Esophagus squamous epithelium (tissue), 5 donors: ENCODE measurements around the gene ZFP69B. TPM values are rescaled to one million over a fixed set of nuclear protein-coding genes. Genes with fewer than 3 reads are reported as not detected.

Experiments
- DNase-seq: peaks from one replicate; lab custom pipeline; 2025; lab: John Stamatoyannopoulos, UW
- H3K27ac ChIP-seq, 4 donors: fragments of 200-600 bp; sonication (generic); one replicate each; pipeline ENCODE4 v1.5.1; 2016 to 2019; ENCODE audit warnings: mild to moderate bottlenecking in 1 of 4
- H3K27me3 ChIP-seq, 4 donors: fragments of 200-600 bp; sonication (generic); 1 replicate in 3 of 4; 2 replicates in 1 of 4; pipeline versions ENCODE4 v1.5.1 to v1.6.0; 2017 to 2021; ENCODE audit warnings: antibody characterized with exemption in 1 of 4
- H3K36me3 ChIP-seq, 3 donors: fragments of 200-600 bp; sonication (generic); one replicate each; pipeline ENCODE4 v1.5.1; 2016 to 2019
- H3K4me1 ChIP-seq, 3 donors: fragments of 200-600 bp; sonication (generic); one replicate each; pipeline ENCODE4 v1.5.1; 2017 to 2019
- H3K4me3 ChIP-seq, 4 donors: fragments of 200-600 bp; sonication (generic); 1 replicate in 3 of 4; 2 replicates in 1 of 4; pipeline ENCODE4 v1.5.1; 2016 to 2019; ENCODE audit warnings: mild to moderate bottlenecking in 2 of 4, moderate library complexity in 1 of 4
- H3K9me3 ChIP-seq, 3 donors: fragments of 200-600 bp; sonication (generic); one replicate each; pipeline ENCODE4 v1.5.1; 2016 to 2019
- POLR2A ChIP-seq, 4 donors: fragments of 450-650 bp; IDR thresholded peaks; one replicate each; pipeline ENCODE4 v1.6.1; 2017; ENCODE audit warnings: antibody characterized with exemption in 4 of 4, mild to moderate bottlenecking in 4 of 4, moderate library complexity in 3 of 4
- WGBS, 2 donors: methylation state at CpG; one replicate each; pipeline ENCODE4 v1.1.5; 2018; 5-methylcytosine and 5-hydroxymethylcytosine counted together
- intact Hi-C: fragments of 100-400 bp; cut with DNase I; formaldehyde crosslinking; loops from one replicate; pipeline ENCODE4 v1.15.0; 2022
- total RNA-seq, 4 donors: library from RNA; depleted of rRNA; stranded (reverse); fragments of >200 nt; gene quantifications; one replicate each; pipeline ENCODE4 v1.1.0, GENCODE V29; 2016
- TF ChIP-seq, protein P1 (sequence below), 6 experiments: fragments of 450-650 bp in 4 of 6; fragments of 200-600 bp in 2 of 6; sonication (generic) in 2 of 6; IDR thresholded peaks; one replicate each; pipeline ENCODE4 v1.5.1; 2016 to 2019; ENCODE audit warnings: antibody characterized with exemption in 6 of 6, mild to moderate bottlenecking in 4 of 6, moderate library complexity in 4 of 6
- donor health status: DM: yes; HTN: yes; CAD: no.

ZFP69B gene
- total RNA-seq, 4 donors from 2014 or later = 0.57 to 1.6 (median 0.70) TPM

DNA sequence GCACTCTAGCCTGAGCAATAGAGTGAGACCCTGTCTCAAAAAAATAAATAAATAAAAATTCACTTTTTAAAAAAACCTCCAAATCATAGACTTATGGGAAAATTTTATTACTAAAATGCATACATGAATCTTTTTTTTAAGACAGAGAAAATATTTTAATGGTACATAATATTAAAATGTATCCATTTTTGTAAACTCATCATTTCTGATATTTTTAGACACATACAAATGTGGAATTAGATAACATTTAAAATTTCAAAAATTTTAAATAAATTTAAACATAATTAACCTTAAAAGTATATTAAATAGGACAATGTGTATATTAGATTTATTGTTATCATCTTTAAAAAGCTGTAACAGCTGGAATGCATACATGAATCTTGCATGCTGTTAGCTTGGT, 42.8 kb upstream of the ZFP69B start:
- Histone ChIP-seq H3K4me3 (no peak overlapping the region), H3K27ac (no peak overlapping the region), H3K36me3 (peaks cover 0 to 35% (median 3%) of the 10 kb centered on the region in 3 donors), H3K27me3 (no peaks in the 10 kb centered on the region), H3K4me1 (peaks cover 0 to 17% (median 0%) of the 10 kb centered on the region in 3 donors), H3K9me3 (no peaks in the 10 kb centered on the region)
- no peak for DNase-seq
- intact Hi-C loops = loop anchor here (10.0 kb wide), 1 partner anchor 263 kb away; no protein-coding TSS in a partner anchor
- TF ChIP-seq, protein P1, sequence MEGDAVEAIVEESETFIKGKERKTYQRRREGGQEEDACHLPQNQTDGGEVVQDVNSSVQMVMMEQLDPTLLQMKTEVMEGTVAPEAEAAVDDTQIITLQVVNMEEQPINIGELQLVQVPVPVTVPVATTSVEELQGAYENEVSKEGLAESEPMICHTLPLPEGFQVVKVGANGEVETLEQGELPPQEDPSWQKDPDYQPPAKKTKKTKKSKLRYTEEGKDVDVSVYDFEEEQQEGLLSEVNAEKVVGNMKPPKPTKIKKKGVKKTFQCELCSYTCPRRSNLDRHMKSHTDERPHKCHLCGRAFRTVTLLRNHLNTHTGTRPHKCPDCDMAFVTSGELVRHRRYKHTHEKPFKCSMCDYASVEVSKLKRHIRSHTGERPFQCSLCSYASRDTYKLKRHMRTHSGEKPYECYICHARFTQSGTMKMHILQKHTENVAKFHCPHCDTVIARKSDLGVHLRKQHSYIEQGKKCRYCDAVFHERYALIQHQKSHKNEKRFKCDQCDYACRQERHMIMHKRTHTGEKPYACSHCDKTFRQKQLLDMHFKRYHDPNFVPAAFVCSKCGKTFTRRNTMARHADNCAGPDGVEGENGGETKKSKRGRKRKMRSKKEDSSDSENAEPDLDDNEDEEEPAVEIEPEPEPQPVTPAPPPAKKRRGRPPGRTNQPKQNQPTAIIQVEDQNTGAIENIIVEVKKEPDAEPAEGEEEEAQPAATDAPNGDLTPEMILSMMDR (IDR thresholded peaks at IDR 0.05) = no peak
- TF ChIP-seq POLR2A (IDR thresholded peaks at IDR 0.05) = no peak

DNA sequence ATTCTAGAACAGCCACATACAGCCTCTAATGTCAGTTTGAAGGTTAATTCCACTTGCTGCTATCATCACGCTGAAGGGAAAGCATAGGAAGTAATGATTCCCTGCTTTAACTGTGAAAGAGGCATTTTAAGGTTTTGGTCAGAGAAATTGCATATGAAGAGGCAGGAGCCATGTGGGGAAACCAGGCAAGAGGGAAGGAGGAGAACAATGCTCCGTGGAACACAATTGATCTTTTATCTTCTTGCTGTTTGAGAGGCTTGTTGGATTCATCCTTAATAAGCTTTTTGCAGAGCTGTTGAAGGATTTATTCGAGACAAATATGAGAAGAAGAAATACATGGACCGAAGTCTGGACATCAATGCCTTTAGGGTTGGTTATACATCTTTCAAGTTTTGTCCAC, 40.8 kb upstream of the ZFP69B start:
- H3K4me1 ChIP-seq = peaks cover 0 to 8% (median 0%) of the 10 kb centered on the region in 3 donors
- H3K27me3 ChIP-seq = no peaks in the 10 kb centered on the region
- TF ChIP-seq POLR2A (IDR thresholded peaks at IDR 0.05) = no peak
- TF ChIP-seq, protein P1 (IDR thresholded peaks at IDR 0.05) = no peak
- intact Hi-C loops = loop anchor here (10.0 kb wide), 1 partner anchor 265 kb away; no protein-coding TSS in a partner anchor
- no peak for DNase-seq
- H3K4me3 ChIP-seq = no peak overlapping the region
- H3K27ac ChIP-seq = no peak overlapping the region
- no peaks in the 10 kb centered on the region for H3K9me3 ChIP-seq
- WGBS, 2 donors = 79 to 91% methylated on average over 4 of the region's 4 CpGs
- peaks cover 0 to 55% (median 11%) of the 10 kb centered on the region in 3 donors for H3K36me3 ChIP-seq

DNA sequence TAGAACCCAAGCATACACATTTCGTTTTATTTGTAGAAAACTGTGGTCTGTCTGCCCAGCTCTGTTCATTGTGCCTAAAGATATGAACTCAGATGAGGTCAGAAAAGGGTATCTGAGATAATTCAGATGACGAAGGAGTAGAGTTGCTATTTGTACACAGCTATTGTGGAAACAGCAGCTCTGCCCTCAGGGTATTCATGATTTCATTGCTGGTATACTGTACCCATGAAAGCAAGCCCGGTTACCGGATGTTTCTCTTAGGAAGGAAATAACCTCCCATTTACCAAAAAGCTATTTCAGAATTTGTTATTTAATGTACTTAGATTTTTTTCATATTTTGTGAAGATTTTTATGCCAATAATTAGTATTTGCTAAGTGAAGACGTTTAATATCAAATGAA, 39.0 kb upstream of the ZFP69B start:
- TF ChIP-seq POLR2A (IDR thresholded peaks at IDR 0.05) = no peak
- TF ChIP-seq, protein P1 (IDR thresholded peaks at IDR 0.05) = no peak
- no peak overlapping the region for H3K27ac ChIP-seq
- 74 to 77% methylated on average over 5 of the region's 5 CpGs for WGBS, 2 donors
- intact Hi-C loops = no loop called here
- no peak for DNase-seq
- no peaks in the 10 kb centered on the region for H3K9me3 ChIP-seq
- H3K4me1 ChIP-seq = no peaks in the 10 kb centered on the region
- H3K36me3 ChIP-seq = peaks cover 4 to 73% (median 14%) of the 10 kb centered on the region in 3 donors
- H3K27me3 ChIP-seq = no peaks in the 10 kb centered on the region
- no peak overlapping the region for H3K4me3 ChIP-seq

DNA sequence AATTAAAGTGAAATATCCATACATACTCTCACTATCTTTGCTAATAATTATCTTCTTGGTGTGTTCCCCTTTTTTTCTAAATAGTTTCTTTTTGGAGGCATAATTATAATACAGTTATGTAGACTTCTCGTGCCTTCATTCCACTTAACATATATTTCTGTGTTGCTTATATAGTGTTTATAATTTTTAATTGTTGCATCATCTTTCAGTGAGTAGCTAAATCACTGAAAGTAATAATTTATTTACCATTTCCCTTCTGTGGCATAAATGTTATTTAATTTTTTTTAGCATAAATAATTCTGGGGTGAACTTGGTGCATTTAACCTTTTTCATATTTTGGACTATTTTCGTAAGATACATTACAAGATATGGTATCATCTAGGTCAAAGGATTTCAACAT, 38.4 kb upstream of the ZFP69B start:
- no peaks in the 10 kb centered on the region for H3K27me3 ChIP-seq
- H3K27ac ChIP-seq = no peak overlapping the region
- 88 to 90% methylated on average over 2 of the region's 2 CpGs for WGBS, 2 donors
- DNase-seq = no peak
- TF ChIP-seq, protein P1 (IDR thresholded peaks at IDR 0.05) = no peak
- no peak for TF ChIP-seq POLR2A (IDR thresholded peaks at IDR 0.05)
- no peak overlapping the region for H3K4me3 ChIP-seq
- H3K4me1 ChIP-seq = no peaks in the 10 kb centered on the region
- H3K36me3 ChIP-seq = peaks cover 10 to 79% (median 20%) of the 10 kb centered on the region in 3 donors
- intact Hi-C loops = no loop called here
- H3K9me3 ChIP-seq = no peaks in the 10 kb centered on the region

DNA sequence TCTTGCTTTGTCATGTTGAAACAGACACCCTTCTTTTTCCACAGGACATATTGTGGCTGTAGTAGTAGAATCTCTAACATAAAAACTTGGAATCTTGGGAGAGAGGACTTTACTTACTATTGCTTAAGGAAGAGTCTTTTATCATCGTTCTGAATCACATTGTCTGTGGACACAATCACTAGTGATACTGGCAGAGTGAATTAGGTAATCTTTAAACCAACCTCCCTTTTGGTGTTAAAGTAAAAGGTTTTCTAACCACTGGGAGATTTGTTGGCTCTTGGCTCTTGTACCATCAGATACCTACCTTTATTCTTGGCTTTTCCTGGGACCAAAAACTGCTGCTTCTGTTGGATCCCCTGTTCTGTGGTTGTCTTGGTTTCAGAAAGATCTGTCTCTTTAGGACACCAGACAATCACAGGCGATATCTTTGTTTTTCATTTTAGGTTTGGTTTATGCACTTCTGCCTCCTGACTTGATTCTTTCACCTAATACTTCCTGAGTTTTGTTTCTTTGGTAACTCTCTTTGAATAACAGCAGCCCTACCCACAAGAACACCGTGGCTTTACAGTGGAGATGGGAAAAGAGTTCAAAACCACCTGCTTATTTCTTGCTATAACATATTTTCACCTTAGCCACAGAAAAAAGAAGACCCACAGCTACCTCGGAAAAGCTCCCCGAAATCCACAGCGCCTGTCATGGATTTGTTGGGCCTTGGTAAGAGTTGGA, 36.6 kb upstream of the ZFP69B start:
- WGBS, 2 donors = 90 to 92% methylated on average over 6 of the region's 6 CpGs
- H3K9me3 ChIP-seq = no peaks in the 10 kb centered on the region
- intact Hi-C loops = no loop called here
- DNase-seq = no peak
- no peak overlapping the region for H3K27ac ChIP-seq
- no peak for TF ChIP-seq POLR2A (IDR thresholded peaks at IDR 0.05)
- TF ChIP-seq, protein P1 (IDR thresholded peaks at IDR 0.05) = no peak
- H3K4me1 ChIP-seq = no peaks in the 10 kb centered on the region
- peaks cover 10 to 94% (median 29%) of the 10 kb centered on the region in 3 donors for H3K36me3 ChIP-seq
- no peaks in the 10 kb centered on the region for H3K27me3 ChIP-seq
- no peak overlapping the region for H3K4me3 ChIP-seq
